Measurements from ENCODE around the gene LINGO4. TPM values are rescaled to one million over a fixed set of nuclear protein-coding genes. Genes with fewer than 3 reads are reported as not detected.

The LINGO4 gene
- total RNA-seq, 6 experiments from 2014 or later = 0.12 to 0.37 (median 0.18) TPM

- TF ChIP-seq CTCF (IDR thresholded peaks at IDR 0.05) (no peak), POLR2A (IDR thresholded peaks at IDR 0.05) (no peak)
- DNase-seq (peak in 1 of 3 donors; percentile 46), ATAC-seq (no peak)
- no peak overlapping the region for H3K4me3 ChIP-seq
- 52% methylated on average over 6 of the region's 12 CpGs for WGBS (ENCODE audit: insufficient coverage, low coverage, low lambda C conversion rate, missing lambda C conversion rate)
- no peak overlapping the region for H3K27ac ChIP-seq
- no peaks in the 10 kb centered on the region for H3K9me3 ChIP-seq
- H3K4me1 ChIP-seq = peaks cover 3 to 24% (median 14%) of the 10 kb centered on the region in 4 donors
- peaks cover 0 to 39% (median 19%) of the 10 kb centered on the region in 4 donors for H3K36me3 ChIP-seq
- no peaks in the 10 kb centered on the region for H3K27me3 ChIP-seq
- intact Hi-C loops (cut with DNase I) = no loop called here
Observed at GRCh38 chr1:151815716-151816327, 10.6 kb upstream of the LINGO4 start.

- intact Hi-C loops (cut with DNase I) = no loop called here
- DNase-seq (peak in 1 of 3 donors; percentile 39), ATAC-seq (no peak)
- Histone ChIP-seq H3K27ac (no peak overlapping the region), H3K4me1 (peaks cover 0 to 17% (median 10%) of the 10 kb centered on the region in 4 donors), H3K4me3 (no peak overlapping the region), H3K27me3 (no peaks in the 10 kb centered on the region), H3K9me3 (no peaks in the 10 kb centered on the region), H3K36me3 (peaks cover 0 to 43% (median 19%) of the 10 kb centered on the region in 4 donors)
- 40% methylated on average over 1 of the region's 8 CpGs for WGBS (ENCODE audit: insufficient coverage, low coverage, low lambda C conversion rate, missing lambda C conversion rate)
- TF ChIP-seq POLR2A (IDR thresholded peaks at IDR 0.05) (no peak), CTCF (IDR thresholded peaks at IDR 0.05) (no peak)
Observed at GRCh38 chr1:151814971-151815545, 9.8 kb upstream of the LINGO4 start.

- no peaks in the 10 kb centered on the region for H3K27me3 ChIP-seq
- H3K4me3 ChIP-seq = no peak overlapping the region
- WGBS (ENCODE audit: insufficient coverage, low coverage, low lambda C conversion rate, missing lambda C conversion rate) = 93% methylated on average over 5 of the region's 15 CpGs
- TF ChIP-seq CTCF (IDR thresholded peaks at IDR 0.05) (no peak), POLR2A (IDR thresholded peaks at IDR 0.05) (no peak)
- DNase-seq (peak in 1 of 3 donors; percentile 32), ATAC-seq (peak in 1 of 4 donors; percentile 8)
- intact Hi-C loops (cut with DNase I) = no loop called here
- no peaks in the 10 kb centered on the region for H3K9me3 ChIP-seq
- no peak overlapping the region for H3K27ac ChIP-seq
- H3K4me1 ChIP-seq = peaks cover 0 to 11% (median 7%) of the 10 kb centered on the region in 4 donors
- peaks cover 0 to 44% (median 22%) of the 10 kb centered on the region in 4 donors for H3K36me3 ChIP-seq
Observed at GRCh38 chr1:151814426-151814825, 9.2 kb upstream of the LINGO4 start.

GRCh38 chr1:151813271-151813977, 8.2 kb upstream of the LINGO4 start:
- Histone ChIP-seq H3K36me3 (peaks cover 0 to 50% (median 23%) of the 10 kb centered on the region in 4 donors), H3K9me3 (no peaks in the 10 kb centered on the region), H3K27ac (no peak overlapping the region), H3K4me3 (no peak overlapping the region), H3K4me1 (peaks cover 0 to under 1% (median under 1%) of the 10 kb centered on the region in 4 donors), H3K27me3 (no peaks in the 10 kb centered on the region)
- 79% methylated on average over 5 of the region's 12 CpGs for WGBS (ENCODE audit: insufficient coverage, low coverage, low lambda C conversion rate, missing lambda C conversion rate)
- TF ChIP-seq POLR2A (IDR thresholded peaks at IDR 0.05) (no peak), CTCF (IDR thresholded peaks at IDR 0.05) (no peak)
- ATAC-seq (peak in 1 of 4 donors; percentile 1), DNase-seq (peak in 1 of 3 donors; percentile 37)
- intact Hi-C loops (cut with DNase I) = no loop called here
